GM12892 (cell line): ENCODE data around the gene SVIL.

ENCODE experiments used
- POLR2A ChIP-seq: IDR thresholded peaks from 2 replicates; pipeline ENCODE4 v1.6.1; 2011; ENCODE audit warnings: low read depth, low read length, control low read depth
- TAF1 ChIP-seq: IDR thresholded peaks from 2 replicates; pipeline ENCODE4 v1.6.1; 2011; ENCODE audit warnings: low read depth, mild to moderate bottlenecking, control low read depth, low read length, borderline replicate concordance

- TF ChIP-seq POLR2A (no peak), TAF1 (no peak)
Measured at GRCh38 chr10:29578457-29578856, 56.3 kb downstream of the SVIL start.
